Epithelial cell of esophagus (primary cell): Measurements from ENCODE around the gene MMADHC.

Experiments
- DNase-seq: peaks from one replicate; pipeline ENCODE4 v3.0.0; 2010; ENCODE audit warnings: low read depth
- H3K4me3 ChIP-seq: 2 replicates; pipeline ENCODE4 v1.5.1; 2011; ENCODE audit warnings: mild to moderate bottlenecking, low read length, control low read depth
- CTCF ChIP-seq: IDR thresholded peaks from 2 replicates; pipeline ENCODE4 v1.5.1; 2011; ENCODE audit warnings: low read depth, mild to moderate bottlenecking, low read length, control low read depth, inconsistent platforms; ENCODE audit not compliant: insufficient read depth; ENCODE audit errors: missing control alignments

Gene MMADHC

GRCh38 chr2:149543845-149544244, 43.7 kb downstream of the MMADHC start:
- H3K4me3 ChIP-seq: no peak overlapping the region
- DNase-seq: no peak
- TF ChIP-seq CTCF: no peak

GRCh38 chr2:149540138-149540537, 47.4 kb downstream of the MMADHC start:
- no peak for DNase-seq
- no peak for TF ChIP-seq CTCF
- H3K4me3 ChIP-seq: no peak overlapping the region

GRCh38 chr2:149538138-149538833, 49.3 kb downstream of the MMADHC start:
- H3K4me3 ChIP-seq: no peak overlapping the region
- DNase-seq: peak; percentile 92
- no peak for TF ChIP-seq CTCF

- no peak for DNase-seq
- H3K4me3 ChIP-seq: no peak overlapping the region
- no peak for TF ChIP-seq CTCF
Observed at GRCh38 chr2:149537092-149537726, 50.4 kb downstream of the MMADHC start.

GRCh38 chr2:149536649-149537048, 50.9 kb downstream of the MMADHC start:
- TF ChIP-seq CTCF: no peak
- no peak for DNase-seq

GRCh38 chr2:149534674-149535073, 52.9 kb downstream of the MMADHC start:
- no peak for TF ChIP-seq CTCF
- DNase-seq: no peak
- H3K4me3 ChIP-seq: no peak overlapping the region

More at GRCh38 chr2:149536649-149537048, 50.9 kb downstream of the MMADHC start:
- H3K4me3 ChIP-seq: no peak overlapping the region
